ENCODE measurements around the gene PCSK2.

DNA sequence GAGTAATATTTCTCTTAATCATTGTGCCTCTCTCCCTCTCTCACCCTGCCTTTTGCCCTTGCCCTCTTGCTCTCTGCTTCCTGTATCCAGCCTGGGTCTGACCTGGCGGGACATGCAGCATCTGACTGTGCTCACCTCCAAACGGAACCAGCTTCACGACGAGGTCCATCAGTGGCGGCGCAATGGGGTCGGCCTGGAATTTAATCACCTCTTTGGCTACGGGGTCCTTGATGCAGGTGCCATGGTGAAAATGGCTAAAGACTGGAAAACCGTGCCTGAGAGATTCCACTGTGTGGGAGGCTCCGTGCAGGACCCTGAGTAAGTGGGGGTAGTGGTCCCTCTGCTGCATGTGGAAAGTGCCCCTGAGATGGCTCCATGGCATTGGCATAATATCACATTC, 238.4 kb downstream of the PCSK2 start:
- TF ChIP-seq, protein P1, sequence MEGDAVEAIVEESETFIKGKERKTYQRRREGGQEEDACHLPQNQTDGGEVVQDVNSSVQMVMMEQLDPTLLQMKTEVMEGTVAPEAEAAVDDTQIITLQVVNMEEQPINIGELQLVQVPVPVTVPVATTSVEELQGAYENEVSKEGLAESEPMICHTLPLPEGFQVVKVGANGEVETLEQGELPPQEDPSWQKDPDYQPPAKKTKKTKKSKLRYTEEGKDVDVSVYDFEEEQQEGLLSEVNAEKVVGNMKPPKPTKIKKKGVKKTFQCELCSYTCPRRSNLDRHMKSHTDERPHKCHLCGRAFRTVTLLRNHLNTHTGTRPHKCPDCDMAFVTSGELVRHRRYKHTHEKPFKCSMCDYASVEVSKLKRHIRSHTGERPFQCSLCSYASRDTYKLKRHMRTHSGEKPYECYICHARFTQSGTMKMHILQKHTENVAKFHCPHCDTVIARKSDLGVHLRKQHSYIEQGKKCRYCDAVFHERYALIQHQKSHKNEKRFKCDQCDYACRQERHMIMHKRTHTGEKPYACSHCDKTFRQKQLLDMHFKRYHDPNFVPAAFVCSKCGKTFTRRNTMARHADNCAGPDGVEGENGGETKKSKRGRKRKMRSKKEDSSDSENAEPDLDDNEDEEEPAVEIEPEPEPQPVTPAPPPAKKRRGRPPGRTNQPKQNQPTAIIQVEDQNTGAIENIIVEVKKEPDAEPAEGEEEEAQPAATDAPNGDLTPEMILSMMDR (IDR thresholded peaks at IDR 0.05; ENCODE audit: low read depth, low read length, poor library complexity, severe bottlenecking), result no peak
- no peak for TF ChIP-seq EZH2phosphoT487 (IDR thresholded peaks at IDR 0.05; ENCODE audit: borderline replicate concordance, low read length)
